NCI-H1436 treated with DMSO at 0.1 percent for 48 hours (cell line): ENCODE measurements around the gene SHROOM1.
"Not testable (repeated sequence)": the region's sequence is repeated elsewhere in the genome, so short reads cannot be mapped to it uniquely, and the experiment has no call there.

Source experiments
- DNase-seq: peaks from one replicate; lab custom pipeline; 2025; lab: John Stamatoyannopoulos, UW

The SHROOM1 gene

GRCh38 chr5:132806804-132807162, 23.7 kb downstream of the SHROOM1 start:
- not testable (repeated sequence) for DNase-seq

DNA sequence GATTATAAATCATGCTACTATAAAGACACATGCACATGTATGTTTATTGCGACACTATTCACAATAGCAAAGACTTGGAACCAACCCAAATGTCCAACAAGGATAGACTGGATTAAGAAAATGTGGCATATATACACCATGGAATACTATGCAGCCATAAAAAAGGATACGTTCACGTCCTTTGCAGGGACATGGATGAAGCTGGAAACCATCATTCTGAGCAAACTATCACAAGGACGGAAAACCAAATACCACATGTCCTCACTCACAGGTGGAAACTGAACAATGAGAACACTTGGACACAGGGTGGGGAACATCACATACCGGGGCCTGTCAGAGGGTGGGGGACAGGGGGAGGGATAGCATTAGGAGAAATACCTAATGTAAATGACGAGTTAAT, 24.6 kb downstream of the SHROOM1 start:
- DNase-seq = not testable (repeated sequence)

GRCh38 chr5:132804219-132804618, 26.2 kb downstream of the SHROOM1 start:
- DNase-seq = not testable (repeated sequence)

GRCh38 chr5:132802685-132803066, 27.8 kb downstream of the SHROOM1 start:
- not testable (repeated sequence) for DNase-seq

- no peak for DNase-seq
Measured at GRCh38 chr5:132802044-132802684, 28.3 kb downstream of the SHROOM1 start.

- no peak for DNase-seq
Measured at GRCh38 chr5:132800545-132800944, 29.9 kb downstream of the SHROOM1 start.

GRCh38 chr5:132799392-132799791, 31.1 kb downstream of the SHROOM1 start:
- DNase-seq = no peak

- DNase-seq = no peak
Measured at GRCh38 chr5:132797651-132798050, 32.8 kb downstream of the SHROOM1 start.

- no peak for DNase-seq
Measured at GRCh38 chr5:132791026-132791425, 39.4 kb downstream of the SHROOM1 start.

DNA sequence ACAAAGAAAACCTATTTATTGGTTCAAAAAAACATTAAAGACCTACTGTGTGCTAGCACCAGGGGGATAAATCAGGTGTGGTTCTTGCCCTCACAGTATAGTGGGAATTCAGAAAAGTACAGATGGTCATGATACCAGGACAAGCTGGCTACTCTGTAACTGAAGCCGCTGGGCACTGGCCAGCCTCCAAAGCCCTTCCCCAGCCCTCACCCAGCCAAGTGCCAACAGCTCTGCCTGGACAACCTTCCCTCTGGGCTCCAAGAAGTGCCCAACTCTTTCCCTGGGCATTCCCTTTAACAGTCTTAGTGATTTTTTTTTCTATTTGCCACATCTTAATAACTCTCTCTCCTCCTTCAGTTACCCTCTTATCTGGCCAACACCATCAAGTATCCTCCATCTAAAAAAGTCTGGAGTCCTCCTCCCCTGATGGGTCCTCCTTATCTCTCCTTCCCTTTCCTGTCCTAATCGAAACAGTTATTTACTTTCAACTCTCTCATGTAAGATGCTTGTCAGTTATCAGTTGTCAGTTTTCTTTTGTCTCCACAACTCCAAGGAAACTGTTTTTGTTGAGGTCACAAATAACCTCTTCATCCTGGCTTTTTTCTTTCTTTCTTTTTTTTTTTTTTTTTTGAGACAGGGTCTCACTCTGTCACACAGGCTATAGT, 40.1 kb downstream of the SHROOM1 start:
- no peak for DNase-seq

- no peak for DNase-seq
Measured at GRCh38 chr5:132788990-132789886, 41.2 kb downstream of the SHROOM1 start.

- DNase-seq = no peak
Measured at GRCh38 chr5:132788508-132788907, 41.9 kb downstream of the SHROOM1 start.

DNA sequence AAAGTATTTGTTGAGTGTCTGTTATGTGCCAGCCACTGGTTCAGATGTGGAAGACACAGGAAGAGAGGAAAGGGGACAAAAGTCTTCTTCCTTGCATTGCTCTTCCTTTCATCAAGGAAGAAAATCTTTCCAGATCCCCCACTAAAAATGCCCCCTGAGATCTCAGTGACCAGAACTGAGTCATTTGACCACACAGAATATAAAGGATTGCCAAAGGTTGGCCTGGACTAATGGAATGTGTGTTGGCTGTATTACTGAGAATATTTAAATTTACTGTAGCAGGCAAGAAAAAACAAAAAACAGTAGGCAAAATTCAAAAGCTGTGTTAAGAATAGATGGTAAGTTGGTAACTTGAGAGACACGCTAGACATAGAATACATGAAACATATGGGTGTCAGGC, 43.4 kb downstream of the SHROOM1 start:
- DNase-seq = no peak

GRCh38 chr5:132785864-132786263, 44.6 kb downstream of the SHROOM1 start:
- no peak for DNase-seq

DNA sequence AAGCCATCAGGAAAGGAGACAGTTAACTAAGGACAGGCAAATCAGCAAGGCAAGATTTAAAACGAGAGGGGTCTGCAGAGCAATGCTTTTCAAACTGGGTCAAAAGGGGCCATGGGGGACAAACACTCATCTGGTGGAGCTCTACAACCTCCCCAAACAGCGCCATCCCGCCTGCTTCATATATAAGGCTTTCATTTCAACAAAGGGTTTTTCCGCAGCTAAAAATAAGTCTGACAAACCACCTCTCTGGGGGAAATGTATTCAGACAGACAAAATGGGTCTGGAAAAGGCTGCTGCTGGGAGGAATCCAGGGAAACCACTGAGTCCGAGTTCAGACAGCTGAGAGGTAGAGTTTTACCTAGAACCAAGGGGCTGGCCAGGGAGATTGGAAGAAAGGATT, 45.1 kb downstream of the SHROOM1 start:
- no peak for DNase-seq

- DNase-seq = no peak
Measured at GRCh38 chr5:132782101-132782500, 48.3 kb downstream of the SHROOM1 start.

DNA sequence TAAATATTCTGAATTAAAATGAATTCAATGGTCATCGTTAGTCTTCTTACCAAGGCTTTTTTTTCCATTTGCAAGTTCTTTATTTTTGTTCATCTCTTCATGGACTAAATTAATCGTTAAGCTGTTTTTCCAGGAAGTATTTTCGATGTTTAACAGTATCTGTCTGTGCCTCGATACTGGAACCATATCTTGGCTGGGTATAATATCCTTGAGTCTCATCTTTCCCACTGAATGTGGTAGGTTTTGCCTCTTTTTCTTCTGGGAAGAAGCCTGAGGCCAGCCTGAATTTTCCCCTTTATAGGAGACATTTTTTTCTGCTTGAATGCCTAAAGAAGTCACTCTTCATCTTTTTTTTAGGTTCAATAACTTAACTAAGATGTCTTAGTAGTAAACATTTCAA, 49.4 kb downstream of the SHROOM1 start:
- no peak for DNase-seq

DNA sequence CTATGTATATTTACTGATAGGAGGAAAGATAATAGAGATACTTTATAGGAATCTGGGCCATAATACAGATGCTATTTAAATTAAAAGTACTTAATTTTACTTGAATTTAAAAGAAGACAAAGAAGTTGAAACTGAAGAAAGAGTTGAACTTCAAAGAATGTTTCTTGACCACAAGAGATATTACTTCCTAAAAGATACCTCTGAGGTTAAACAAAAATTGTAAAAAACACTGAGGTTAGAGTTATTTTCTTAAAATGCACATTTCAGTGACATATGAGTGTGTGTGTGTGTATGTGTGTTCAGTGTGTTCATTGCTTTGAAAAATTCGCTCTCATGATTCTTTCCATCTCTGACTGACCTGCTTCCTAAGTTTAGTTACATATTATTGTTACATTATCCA, 49.9 kb downstream of the SHROOM1 start:
- DNase-seq = no peak

DNA sequence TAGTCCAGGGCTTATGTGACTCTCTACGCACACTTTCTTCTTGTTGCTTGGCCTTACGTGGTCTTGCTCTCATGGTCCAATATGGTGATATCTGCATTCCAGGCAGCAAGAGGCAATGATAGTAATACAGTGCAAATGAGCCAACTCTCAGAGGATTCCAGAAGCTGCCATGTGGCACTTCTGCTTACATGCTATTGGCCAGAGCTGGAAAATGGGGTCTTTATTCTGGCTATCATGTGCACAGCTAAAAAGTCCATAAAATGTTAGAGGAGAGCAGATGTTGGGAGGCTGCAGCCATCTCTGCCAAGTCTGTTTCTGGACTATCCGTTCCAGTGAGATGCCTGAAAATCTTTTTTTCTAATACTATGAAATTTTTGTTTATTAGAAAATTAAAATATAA, 50.5 kb downstream of the SHROOM1 start:
- no peak for DNase-seq

- no peak for DNase-seq
Measured at GRCh38 chr5:132778856-132779255, 51.6 kb downstream of the SHROOM1 start.

- no peak for DNase-seq
Measured at GRCh38 chr5:132778129-132778528, 52.3 kb downstream of the SHROOM1 start.

DNA sequence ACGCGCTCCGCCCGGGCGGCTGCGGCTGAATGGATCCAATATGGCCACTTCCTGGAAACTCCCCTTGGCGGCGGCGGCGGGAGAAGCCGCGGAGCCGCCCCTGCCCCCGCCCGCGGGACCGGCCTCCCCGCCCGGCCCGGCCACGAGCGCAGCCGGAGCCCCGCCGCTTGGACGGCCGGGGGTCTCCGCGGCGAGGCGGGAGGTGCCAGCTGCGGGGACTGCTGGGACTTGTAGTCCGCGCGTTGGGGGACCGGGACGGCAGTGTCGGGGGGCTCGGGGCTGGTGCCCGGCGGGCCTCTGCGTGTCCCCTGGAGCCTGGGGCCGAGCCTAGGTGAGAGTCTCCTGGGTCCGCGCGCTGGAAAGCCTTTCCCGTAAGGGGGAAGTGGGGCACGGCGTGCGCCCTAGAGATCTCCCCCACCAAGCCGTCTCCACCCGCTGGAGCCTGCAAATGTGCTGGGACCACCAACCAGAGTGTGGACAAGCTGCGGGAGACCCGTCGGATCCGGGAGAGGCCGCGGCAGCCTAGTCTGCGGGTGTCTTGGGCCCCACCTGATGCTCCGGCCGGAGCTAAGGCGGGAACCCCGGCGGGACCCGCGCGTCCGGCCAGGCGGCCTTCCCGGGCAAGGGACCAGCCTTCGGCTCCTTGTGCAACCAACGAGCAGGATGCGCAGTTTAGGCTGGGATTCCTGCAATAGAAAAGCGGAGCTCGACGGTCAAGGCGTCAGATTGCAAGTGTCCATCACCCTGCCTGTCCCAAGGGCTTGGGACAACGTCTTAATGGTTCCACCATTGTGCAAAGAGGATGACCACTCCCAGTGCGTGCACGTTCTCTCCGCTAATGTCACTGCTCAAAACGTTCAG, 53.0 kb downstream of the SHROOM1 start, which contains the start of gene SEPTIN8:
TSS of gene SEPTIN8 (minus strand) at position 31 of the 861 bp plus-strand sequence. CDS start 102 bp downstream, outside the sequence.
- no peak for DNase-seq
